HFF-Myc (cell line): ENCODE measurements around the gene REL.
"Not testable (repeated sequence)": the region's sequence is repeated elsewhere in the genome, so short reads cannot be mapped to it uniquely, and the experiment has no call there.

Source experiments
- DNase-seq: peaks from one replicate; pipeline ENCODE4 v3.0.0-alpha.2; 2011; ENCODE audit warnings: low read depth; ENCODE audit errors: extremely low read depth
- H3K4me3 ChIP-seq: replicated peaks from 2 replicates; pipeline ENCODE4 v1.5.1; 2011; ENCODE audit warnings: low read depth, mild to moderate bottlenecking, control low read depth, low read length
- TF ChIP-seq, protein P1 (sequence below): IDR thresholded peaks from 2 replicates; pipeline ENCODE4 v1.5.1; 2012; ENCODE audit warnings: mild to moderate bottlenecking, low read depth, low read length, control low read depth; ENCODE audit errors: missing control alignments

REL gene

GRCh38 chr2:60852282-60852860 is 29.0 kb upstream of the REL start:
- no peak for DNase-seq
- TF ChIP-seq, protein P1, sequence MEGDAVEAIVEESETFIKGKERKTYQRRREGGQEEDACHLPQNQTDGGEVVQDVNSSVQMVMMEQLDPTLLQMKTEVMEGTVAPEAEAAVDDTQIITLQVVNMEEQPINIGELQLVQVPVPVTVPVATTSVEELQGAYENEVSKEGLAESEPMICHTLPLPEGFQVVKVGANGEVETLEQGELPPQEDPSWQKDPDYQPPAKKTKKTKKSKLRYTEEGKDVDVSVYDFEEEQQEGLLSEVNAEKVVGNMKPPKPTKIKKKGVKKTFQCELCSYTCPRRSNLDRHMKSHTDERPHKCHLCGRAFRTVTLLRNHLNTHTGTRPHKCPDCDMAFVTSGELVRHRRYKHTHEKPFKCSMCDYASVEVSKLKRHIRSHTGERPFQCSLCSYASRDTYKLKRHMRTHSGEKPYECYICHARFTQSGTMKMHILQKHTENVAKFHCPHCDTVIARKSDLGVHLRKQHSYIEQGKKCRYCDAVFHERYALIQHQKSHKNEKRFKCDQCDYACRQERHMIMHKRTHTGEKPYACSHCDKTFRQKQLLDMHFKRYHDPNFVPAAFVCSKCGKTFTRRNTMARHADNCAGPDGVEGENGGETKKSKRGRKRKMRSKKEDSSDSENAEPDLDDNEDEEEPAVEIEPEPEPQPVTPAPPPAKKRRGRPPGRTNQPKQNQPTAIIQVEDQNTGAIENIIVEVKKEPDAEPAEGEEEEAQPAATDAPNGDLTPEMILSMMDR: no peak
- no peak overlapping the region for H3K4me3 ChIP-seq

DNA sequence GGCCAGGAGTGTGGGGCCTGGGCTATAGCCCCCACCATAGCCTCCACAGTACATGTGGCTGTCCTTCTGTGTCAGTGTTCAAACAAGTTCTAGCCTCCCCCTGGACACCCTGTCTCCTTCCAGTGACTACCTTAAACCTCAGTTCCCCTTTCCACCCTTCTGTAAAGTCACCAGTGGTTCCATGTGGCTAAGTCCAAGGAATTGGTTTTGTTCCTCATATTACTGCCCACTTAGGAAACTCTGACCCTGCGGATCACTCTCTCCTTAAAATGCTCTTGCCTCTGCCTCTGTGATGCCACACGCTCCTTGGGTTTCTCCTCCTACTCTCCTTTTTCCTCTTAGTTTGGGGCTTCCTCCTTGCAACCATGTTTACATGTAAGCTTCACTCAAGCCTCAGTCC is 27.8 kb upstream of the REL start:
- no peak for DNase-seq
- TF ChIP-seq, protein P1: no peak
- H3K4me3 ChIP-seq: no peak overlapping the region

DNA sequence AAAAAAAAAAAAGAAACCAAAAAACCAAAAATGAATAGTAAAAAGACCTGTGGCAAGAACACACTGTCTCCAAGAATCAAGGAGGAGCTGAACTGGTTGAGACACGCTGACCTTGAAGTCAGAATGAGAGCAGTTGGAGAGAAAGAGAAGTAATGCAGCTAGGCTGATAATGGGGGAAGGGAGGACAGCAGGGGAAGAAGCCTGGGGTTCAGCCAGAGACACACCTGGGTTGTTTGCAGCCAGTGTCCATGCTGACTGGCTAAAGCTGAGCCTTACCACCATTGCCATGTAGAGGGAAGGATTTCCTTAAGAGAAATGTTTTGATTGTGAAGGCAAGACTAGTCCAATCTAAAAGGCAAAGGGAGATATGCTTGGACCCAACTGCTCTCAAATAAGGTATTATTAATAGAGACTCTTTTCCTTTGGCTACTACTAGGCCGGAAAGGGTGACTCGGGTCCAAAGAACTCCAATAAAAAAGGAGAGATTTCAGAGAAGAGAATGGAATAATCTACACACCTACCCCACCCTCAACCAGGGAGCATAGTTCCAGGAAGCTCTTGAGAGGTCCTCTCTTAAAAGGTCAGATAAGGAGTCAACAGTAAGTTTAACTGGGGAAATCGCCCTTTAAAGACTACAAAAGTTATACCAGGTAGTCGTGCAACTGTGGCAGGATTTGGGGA is 25.2 kb upstream of the REL start:
- no peak for DNase-seq
- TF ChIP-seq, protein P1: no peak
- no peak overlapping the region for H3K4me3 ChIP-seq

DNA sequence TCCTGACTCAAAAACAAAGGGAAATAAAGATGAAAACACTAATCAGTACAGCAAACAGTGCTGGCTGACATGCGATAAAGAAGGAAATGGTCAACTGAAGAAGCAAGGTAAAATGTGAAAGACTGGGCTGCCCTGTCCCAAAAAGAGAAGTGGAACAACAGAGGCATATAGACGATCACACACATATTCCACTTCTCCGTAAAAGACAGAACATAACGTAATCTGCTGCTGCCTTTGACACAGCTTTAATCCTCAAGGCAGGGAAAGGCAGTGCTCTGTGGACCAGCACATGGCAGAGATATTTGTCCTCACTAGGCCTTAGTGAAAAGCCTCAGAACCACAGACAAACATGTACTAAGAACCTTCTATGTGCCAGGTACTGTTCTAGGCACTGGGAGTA is 24.3 kb upstream of the REL start:
- no peak for DNase-seq

DNA sequence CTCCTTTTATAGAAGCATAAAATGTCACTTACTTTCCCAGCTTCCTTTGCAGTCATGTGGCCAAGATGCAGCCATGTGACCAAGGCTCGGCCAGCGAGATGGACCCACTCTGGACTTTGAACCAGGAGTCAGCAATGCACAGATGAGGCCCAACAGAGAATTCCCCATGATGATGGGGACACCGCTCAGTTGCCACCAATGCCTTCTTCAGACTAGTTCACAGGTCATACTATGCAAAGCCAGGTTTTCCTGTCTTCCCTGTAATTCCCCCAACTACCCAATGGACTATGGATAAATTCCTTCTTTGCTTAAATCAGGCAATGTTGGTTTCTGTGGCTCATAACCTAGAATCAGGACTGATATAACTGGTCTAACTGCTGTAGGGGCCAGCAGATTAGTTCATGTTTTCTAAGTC is 22.5 kb upstream of the REL start:
- DNase-seq: no peak
- H3K4me3 ChIP-seq: no peak overlapping the region
- TF ChIP-seq, protein P1: no peak

More for the DNA sequence above, 24.3 kb upstream of the REL start:
- TF ChIP-seq, protein P1: no peak
- no peak overlapping the region for H3K4me3 ChIP-seq

GRCh38 chr2:60861736-60862135 is 19.6 kb upstream of the REL start:
- no peak for DNase-seq
- no peak overlapping the region for H3K4me3 ChIP-seq
- TF ChIP-seq, protein P1: no peak

GRCh38 chr2:60862642-60863041 is 18.7 kb upstream of the REL start:
- no peak for DNase-seq
- H3K4me3 ChIP-seq: no peak overlapping the region
- TF ChIP-seq, protein P1: no peak

DNA sequence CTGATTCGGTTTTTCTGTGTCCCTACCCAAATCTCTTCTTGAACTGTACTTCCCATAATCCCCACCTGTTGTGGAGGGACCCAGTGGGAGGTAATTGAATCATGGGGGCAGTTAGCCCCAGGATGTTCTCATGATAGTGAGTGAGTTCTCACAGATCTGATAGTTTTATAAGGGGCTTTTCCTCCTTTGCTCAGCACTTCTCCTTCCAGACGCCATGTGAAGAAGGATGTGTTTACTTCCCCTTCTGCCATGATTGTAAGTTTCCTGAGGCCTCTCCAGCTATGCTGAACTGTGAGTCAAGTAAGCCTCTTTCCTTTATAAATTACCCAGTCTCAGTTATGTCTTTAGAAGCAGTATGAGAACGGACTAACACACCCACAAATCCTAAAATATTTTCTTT is 16.0 kb upstream of the REL start:
- DNase-seq, H3K4me3 ChIP-seq: not testable (repeated sequence)
